Thoracic aorta (tissue), 2 donors: ENCODE measurements around the gene PSMG4. TPM values are rescaled to one million over a fixed set of nuclear protein-coding genes. Genes with fewer than 3 reads are reported as not detected.

ENCODE experiments used
- ATAC-seq: fragments of 150-250 bp; one replicate; pipeline ENCODE4 v1.8.0; 2017; ENCODE audit warnings: low read depth; ENCODE audit not compliant: insufficient number of reproducible peaks, low FRiP score
- DNase-seq: peaks from one replicate; pipeline ENCODE4 v3.0.0-alpha.2; 2020; ENCODE audit warnings: low spot score
- H3K27ac ChIP-seq, 2 donors: fragments of 200-600 bp; sonication (generic); 1 replicate in 1 of 2; 2 replicates in 1 of 2; pipeline ENCODE4 v1.5.1; 2016; ENCODE audit warnings: mild to moderate bottlenecking in 2 of 2, moderate library complexity in 2 of 2
- H3K27me3 ChIP-seq: fragments of 200-600 bp; sonication (generic); replicated peaks from 2 replicates; pipeline ENCODE4 v1.6.0; 2016; ENCODE audit warnings: mild to moderate bottlenecking; ENCODE audit not compliant: insufficient read depth
- H3K36me3 ChIP-seq: fragments of 200-600 bp; sonication (generic); one replicate; pipeline ENCODE4 v1.5.1; 2016
- H3K4me1 ChIP-seq, 2 donors: fragments of 200-600 bp; sonication (generic); 1 replicate in 1 of 2; 2 replicates in 1 of 2; pipeline versions ENCODE4 v1.5.1 to v1.6.0; 2016; ENCODE audit warnings: low read depth in 2 of 2, mild to moderate bottlenecking in 1 of 2; ENCODE audit not compliant: control insufficient read depth in 1 of 2
- H3K4me3 ChIP-seq: fragments of 200-600 bp; sonication (generic); 2 replicates; pipeline ENCODE4 v1.5.1; 2016; ENCODE audit warnings: mild to moderate bottlenecking
- H3K9me3 ChIP-seq: fragments of 200-600 bp; sonication (generic); 2 replicates; pipeline ENCODE4 v1.5.1; 2016
- CTCF ChIP-seq: fragments of 200-600 bp; sonication (generic); IDR thresholded peaks from one replicate; pipeline ENCODE4 v1.5.1; 2019; ENCODE audit warnings: antibody characterized with exemption
- total RNA-seq, 2 donors: library from RNA; depleted of rRNA; stranded (reverse); fragments of >200 nt; gene quantifications; one replicate each; pipeline versions ENCODE4 v1.1.0 to v1.2.3, GENCODE V29; 2016

The PSMG4 gene
- total RNA-seq, 2 donors from 2014 or later, result 19.4 to 29.0 TPM

- DNase-seq (no peak), ATAC-seq (no peak)
- Histone ChIP-seq H3K27ac (no peak overlapping the region), H3K4me1 (peaks cover 0 to 10% of the 10 kb centered on the region in 2 donors), H3K4me3 (no peak overlapping the region), H3K9me3 (no peaks in the 10 kb centered on the region), H3K27me3 (no peaks in the 10 kb centered on the region), H3K36me3 (peaks cover 12% of the 10 kb centered on the region)
- no peak for TF ChIP-seq CTCF
These were observed 7.4 kb downstream of the PSMG4 start for GRCh38 chr6:3266170-3266569.

GRCh38 chr6:3267162-3267561, 8.4 kb downstream of the PSMG4 start:
- Histone ChIP-seq H3K36me3 (peaks cover 19% of the 10 kb centered on the region), H3K27me3 (no peaks in the 10 kb centered on the region), H3K4me3 (no peak overlapping the region), H3K27ac (no peak overlapping the region), H3K4me1 (no peaks in the 10 kb centered on the region), H3K9me3 (no peaks in the 10 kb centered on the region)
- TF ChIP-seq CTCF, result no peak
- DNase-seq (no peak), ATAC-seq (no peak)

- Histone ChIP-seq H3K27me3 (no peaks in the 10 kb centered on the region), H3K9me3 (no peaks in the 10 kb centered on the region), H3K4me3 (no peak overlapping the region), H3K36me3 (peaks cover 28% of the 10 kb centered on the region), H3K4me1 (no peaks in the 10 kb centered on the region), H3K27ac (no peak overlapping the region)
- no peak for ATAC-seq
- no peak for DNase-seq
- TF ChIP-seq CTCF, result no peak
These were observed 9.9 kb downstream of the PSMG4 start for GRCh38 chr6:3268680-3269079.

GRCh38 chr6:3269281-3269975, 10.7 kb downstream of the PSMG4 start:
- no peak overlapping the region for H3K4me3 ChIP-seq
- TF ChIP-seq CTCF, result no peak
- no peak for ATAC-seq
- no peaks in the 10 kb centered on the region for H3K9me3 ChIP-seq
- H3K27ac ChIP-seq, result no peak overlapping the region
- H3K4me1 ChIP-seq, result no peaks in the 10 kb centered on the region
- DNase-seq, result no peak
- H3K27me3 ChIP-seq, result no peaks in the 10 kb centered on the region
- H3K36me3 ChIP-seq, result peaks cover 26% of the 10 kb centered on the region

- Histone ChIP-seq H3K9me3 (no peaks in the 10 kb centered on the region), H3K36me3 (peaks cover 26% of the 10 kb centered on the region), H3K27ac (no peak overlapping the region), H3K4me1 (no peaks in the 10 kb centered on the region), H3K27me3 (no peaks in the 10 kb centered on the region), H3K4me3 (no peak overlapping the region)
- DNase-seq (no peak), ATAC-seq (no peak)
- no peak for TF ChIP-seq CTCF
These were observed 11.5 kb downstream of the PSMG4 start for GRCh38 chr6:3270258-3270657.
